ENCODE results near the gene NHERF2. TPM values are rescaled to one million over a fixed set of nuclear protein-coding genes. Genes with fewer than 3 reads are reported as not detected.

The NHERF2 gene
- total and polyA plus RNA-seq, 11 donors: 124 to 496 (median 227) TPM

DNA sequence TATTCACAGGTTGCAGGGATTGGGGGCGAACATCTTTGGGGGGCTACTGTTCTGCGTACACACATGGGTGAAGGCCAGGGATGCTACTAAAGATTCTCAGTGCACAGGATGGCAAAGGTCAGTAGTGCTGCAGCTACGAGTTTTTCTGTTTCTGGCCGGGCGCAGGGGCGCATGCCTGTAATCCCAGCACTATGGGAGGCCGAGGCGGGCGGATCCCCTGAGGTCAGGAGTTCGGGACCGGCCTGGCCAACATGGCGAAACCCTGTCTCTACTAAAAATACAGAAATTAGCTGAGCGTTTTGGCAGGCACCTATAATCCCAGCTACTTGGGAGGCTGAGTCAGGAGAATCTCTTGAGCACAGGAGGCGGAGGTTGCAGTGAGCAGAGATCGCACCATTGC is 13.2 kb upstream of the NHERF2 start:
- intact Hi-C loops (cut with DNase I): loop anchor here in 1 of 10 donors (5.0 kb wide), 1 partner anchor 139 kb away; no protein-coding TSS in a partner anchor
- H3K27me3 ChIP-seq: peaks cover 0 to 7% (median 0%) of the 10 kb centered on the region in 9 donors
- no peaks in the 10 kb centered on the region for H3K9me3 ChIP-seq
- H3K4me1 ChIP-seq: peaks cover 6 to 17% (median 13%) of the 10 kb centered on the region in 12 donors
- no peak overlapping the region for H3K27ac ChIP-seq
- no peak for TF ChIP-seq POLR2A (IDR thresholded peaks at IDR 0.05)
- TF ChIP-seq, protein P1, sequence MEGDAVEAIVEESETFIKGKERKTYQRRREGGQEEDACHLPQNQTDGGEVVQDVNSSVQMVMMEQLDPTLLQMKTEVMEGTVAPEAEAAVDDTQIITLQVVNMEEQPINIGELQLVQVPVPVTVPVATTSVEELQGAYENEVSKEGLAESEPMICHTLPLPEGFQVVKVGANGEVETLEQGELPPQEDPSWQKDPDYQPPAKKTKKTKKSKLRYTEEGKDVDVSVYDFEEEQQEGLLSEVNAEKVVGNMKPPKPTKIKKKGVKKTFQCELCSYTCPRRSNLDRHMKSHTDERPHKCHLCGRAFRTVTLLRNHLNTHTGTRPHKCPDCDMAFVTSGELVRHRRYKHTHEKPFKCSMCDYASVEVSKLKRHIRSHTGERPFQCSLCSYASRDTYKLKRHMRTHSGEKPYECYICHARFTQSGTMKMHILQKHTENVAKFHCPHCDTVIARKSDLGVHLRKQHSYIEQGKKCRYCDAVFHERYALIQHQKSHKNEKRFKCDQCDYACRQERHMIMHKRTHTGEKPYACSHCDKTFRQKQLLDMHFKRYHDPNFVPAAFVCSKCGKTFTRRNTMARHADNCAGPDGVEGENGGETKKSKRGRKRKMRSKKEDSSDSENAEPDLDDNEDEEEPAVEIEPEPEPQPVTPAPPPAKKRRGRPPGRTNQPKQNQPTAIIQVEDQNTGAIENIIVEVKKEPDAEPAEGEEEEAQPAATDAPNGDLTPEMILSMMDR (IDR thresholded peaks at IDR 0.05): no peak
- no peak for DNase-seq
- WGBS, 4 donors: 90 to 94% (median 91%) methylated on average over 15 of the region's 15 CpGs
- H3K36me3 ChIP-seq: no peaks in the 10 kb centered on the region
- no peak overlapping the region for H3K4me3 ChIP-seq
- ATAC-seq: no peak

- no peaks in the 10 kb centered on the region for H3K36me3 ChIP-seq
- DNase-seq (no peak), ATAC-seq (peak in 1 of 4 donors; percentile 11)
- TF ChIP-seq, protein P1 (IDR thresholded peaks at IDR 0.05): no peak
- TF ChIP-seq POLR2A (IDR thresholded peaks at IDR 0.05): no peak
- no peaks in the 10 kb centered on the region for H3K9me3 ChIP-seq
- peaks cover 5 to 25% (median 15%) of the 10 kb centered on the region in 9 donors for H3K27me3 ChIP-seq
- no peak overlapping the region for H3K27ac ChIP-seq
- WGBS, 4 donors: 90 to 92% (median 91%) methylated on average over 24 of the region's 24 CpGs
- intact Hi-C loops (cut with DNase I): loop anchor here in 1 of 10 donors (5.0 kb wide), 1 partner anchor 37 kb away; no protein-coding TSS in a partner anchor
- H3K4me1 ChIP-seq: peaks cover under 1 to 15% (median 9%) of the 10 kb centered on the region in 12 donors
- H3K4me3 ChIP-seq: no peak overlapping the region
Measured at GRCh38 chr16:2015117-2015946, 11.4 kb upstream of the NHERF2 start.

DNA sequence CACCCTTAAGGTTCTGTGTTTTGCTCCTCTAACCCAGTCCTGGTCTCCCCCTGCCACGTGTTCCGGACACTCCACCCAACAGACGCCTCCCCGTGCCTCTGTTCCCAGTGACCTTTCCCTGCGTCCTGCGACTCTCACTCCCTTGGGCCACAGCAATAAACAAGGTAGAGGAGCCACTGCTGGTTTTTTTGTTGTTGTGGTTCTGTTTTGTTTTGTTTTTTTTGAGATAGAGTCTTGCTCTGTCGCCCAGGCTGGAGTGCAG is 10.8 kb upstream of the NHERF2 start:
- intact Hi-C loops (cut with DNase I): loop anchor here in 1 of 10 donors (5.0 kb wide), 1 partner anchor 36 kb away; no protein-coding TSS in a partner anchor
- Histone ChIP-seq H3K36me3 (no peaks in the 10 kb centered on the region), H3K4me3 (no peak overlapping the region), H3K27ac (no peak overlapping the region), H3K4me1 (peaks cover 0 to 15% (median 10%) of the 10 kb centered on the region in 12 donors), H3K27me3 (peaks cover 10 to 30% (median 20%) of the 10 kb centered on the region in 9 donors), H3K9me3 (no peaks in the 10 kb centered on the region)
- no peak for DNase-seq
- WGBS, 4 donors: 81 to 87% (median 83%) methylated on average over 7 of the region's 7 CpGs
- no peak for TF ChIP-seq POLR2A (IDR thresholded peaks at IDR 0.05)
- no peak for ATAC-seq

DNA sequence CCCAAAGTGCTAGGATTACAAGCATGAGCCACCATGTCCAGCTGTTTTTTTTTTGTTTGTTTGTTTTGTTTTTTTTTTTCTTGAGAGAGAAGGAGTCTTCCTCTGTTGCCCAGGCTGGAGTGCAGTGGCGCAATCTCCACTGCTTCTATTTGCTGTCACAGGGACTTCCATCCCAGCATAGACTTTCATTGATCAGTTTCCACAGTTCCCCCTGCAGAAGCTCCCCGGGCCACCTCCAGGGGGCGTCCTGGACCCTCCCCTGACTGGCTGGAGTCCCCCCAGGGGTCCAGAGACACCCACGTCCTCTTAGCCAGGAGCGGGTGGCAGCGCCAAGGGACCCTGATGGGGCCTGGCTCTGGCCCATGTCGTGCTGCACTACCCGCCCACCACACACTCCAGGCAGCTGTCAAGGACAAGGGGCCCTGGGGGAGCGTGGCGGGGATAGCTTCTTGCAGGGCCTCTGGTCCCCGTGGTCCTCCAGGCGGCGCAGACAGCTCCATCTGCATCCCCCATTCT is 10.2 kb upstream of the NHERF2 start:
- no peaks in the 10 kb centered on the region for H3K9me3 ChIP-seq
- no peak overlapping the region for H3K4me3 ChIP-seq
- peaks cover 10 to 36% (median 26%) of the 10 kb centered on the region in 9 donors for H3K27me3 ChIP-seq
- ATAC-seq (no peak), DNase-seq (no peak)
- intact Hi-C loops (cut with DNase I): loop anchor here in 1 of 10 donors (5.0 kb wide), 1 partner anchor 36 kb away; no protein-coding TSS in a partner anchor
- H3K4me1 ChIP-seq: peaks cover 0 to 15% (median 10%) of the 10 kb centered on the region in 12 donors
- H3K27ac ChIP-seq: no peak overlapping the region
- no peaks in the 10 kb centered on the region for H3K36me3 ChIP-seq
- WGBS, 4 donors: 28 to 32% (median 31%) methylated on average over 8 to 13 of the region's 13 CpGs
- TF ChIP-seq POLR2A (IDR thresholded peaks at IDR 0.05): no peak
- TF ChIP-seq, protein P1 (IDR thresholded peaks at IDR 0.05): peak; percentile 6 to 47 (median 26)
